H1 (cell line): ENCODE measurements around the gene INSYN2A. TPM values are rescaled to one million over a fixed set of nuclear protein-coding genes. Genes with fewer than 3 reads are reported as not detected.

Source experiments
- CTCF ChIA-PET: fragments of 300-600 bp; sonication (Branson Sonifier 250); formaldehyde crosslinking; loops from one replicate; lab custom pipeline; 2021; ENCODE audit not compliant: partially characterized antibody; lab: Charles Lee
- POLR2A ChIA-PET: fragments of 300-600 bp; sonication (Branson Sonifier 250); formaldehyde crosslinking; loops from one replicate; lab custom pipeline; 2021; ENCODE audit warnings: inconsistent platforms; ENCODE audit not compliant: partially characterized antibody; lab: Charles Lee
- DNase-seq, 2 experiments: peaks; one replicate each; pipeline versions ENCODE4 v3.0.0 to v3.0.0-alpha.2; 2010 to 2022; ENCODE audit warnings: low spot score in 2 of 2, low read depth in 1 of 2, mixed read lengths in 1 of 2
- FAIRE-seq: peaks from 2 replicates; lab custom pipeline; 2011; peaks lifted over from hg19 to GRCh38; lab: Jason Lieb, UNC
- H2AFZ ChIP-seq: 2 replicates; pipeline ENCODE4 v1.8.1; 2012; ENCODE audit warnings: low read length, inconsistent platforms
- H2AK5ac ChIP-seq: 2 replicates; pipeline ENCODE4 v1.6.1; 2013; ENCODE audit warnings: low read depth, low read length
- H2BK120ac ChIP-seq: replicated peaks from 2 replicates; pipeline ENCODE3; 2013; ENCODE audit warnings: low read depth, low read length, inconsistent platforms
- H2BK12ac ChIP-seq: 2 replicates; pipeline ENCODE4 v1.6.1; 2013; ENCODE audit warnings: low read depth, low read length
- H2BK15ac ChIP-seq: 2 replicates; pipeline ENCODE4 v1.6.1; 2013; ENCODE audit warnings: low read length
- H2BK20ac ChIP-seq: 2 replicates; pipeline ENCODE4 v1.6.1; 2013; ENCODE audit warnings: low read length
- H2BK5ac ChIP-seq: 2 replicates; pipeline ENCODE4 v1.6.1; 2013; ENCODE audit warnings: low read depth, low read length
- H3K14ac ChIP-seq: 2 replicates; pipeline ENCODE4 v1.6.1; 2013; ENCODE audit warnings: inconsistent platforms; ENCODE audit not compliant: insufficient read length
- H3K18ac ChIP-seq: 2 replicates; pipeline ENCODE4 v1.6.1; 2013; ENCODE audit warnings: low read length; ENCODE audit errors: extremely low read depth
- H3K23ac ChIP-seq: 2 replicates; pipeline ENCODE4 v1.6.1; 2013; ENCODE audit warnings: inconsistent platforms; ENCODE audit not compliant: insufficient read length
- H3K23me2 ChIP-seq: 2 replicates; pipeline ENCODE4 v1.6.1; 2013; ENCODE audit warnings: low read depth, low read length
- H3K27ac ChIP-seq: 2 replicates; pipeline ENCODE4 v1.6.1; 2011; ENCODE audit warnings: low read depth, low read length, inconsistent platforms
- H3K27me3 ChIP-seq, 4 experiments: replicated peaks in 1 of 4; 1 replicate in 1 of 4; 2 replicates in 3 of 4; pipeline versions ENCODE4 v1.6.1 to v1.8.1; 2011 to 2013; ENCODE audit warnings: low read length in 3 of 4, mild to moderate bottlenecking in 3 of 4, inconsistent platforms in 2 of 4, mixed read lengths in 2 of 4, moderate library complexity in 1 of 4; ENCODE audit not compliant: control insufficient read depth in 3 of 4, insufficient read depth in 3 of 4; ENCODE audit errors: extremely low read depth in 1 of 4
- H3K36me3 ChIP-seq, 4 experiments: 2 replicates each; pipeline versions ENCODE4 v1.6.1 to v1.8.1; 2011 to 2013; ENCODE audit warnings: mild to moderate bottlenecking in 4 of 4, low read length in 3 of 4, moderate library complexity in 2 of 4, control low read depth in 1 of 4, inconsistent platforms in 1 of 4; ENCODE audit not compliant: insufficient read depth in 4 of 4, control insufficient read depth in 2 of 4
- H3K4ac ChIP-seq: replicated peaks from 2 replicates; pipeline ENCODE3; 2013; ENCODE audit warnings: low read length, low read depth, mixed read lengths, inconsistent platforms; ENCODE audit not compliant: insufficient read length
- H3K4me1 ChIP-seq, 4 experiments: replicated peaks in 1 of 4; 1 replicate in 1 of 4; 2 replicates in 3 of 4; pipeline versions ENCODE4 v1.6.1 to v1.8.1; 2011 to 2013; ENCODE audit warnings: low read length in 3 of 4, inconsistent platforms in 2 of 4, mixed read lengths in 1 of 4; ENCODE audit not compliant: insufficient read depth in 4 of 4, control insufficient read depth in 3 of 4
- H3K4me2 ChIP-seq, 2 experiments: 2 replicates each; pipeline versions ENCODE4 v1.6.1 to v1.8.1; 2011 to 2013; ENCODE audit warnings: low read depth in 2 of 2, low read length in 2 of 2, control low read depth in 1 of 2, inconsistent platforms in 1 of 2, mild to moderate bottlenecking in 1 of 2; ENCODE audit not compliant: insufficient read depth in 1 of 2
- H3K4me3 ChIP-seq, 4 experiments: fragments of 200-600, 300-600 bp in 1 of 4; sonication (generic), shearing (Covaris generic), sonication (Bioruptor Twin) in 1 of 4; 2 replicates each; pipeline versions ENCODE4 v1.5.1 to v1.8.1; 2011 to 2016; ENCODE audit warnings: low read length in 4 of 4, low read depth in 3 of 4, control low read depth in 2 of 4, inconsistent platforms in 2 of 4, mild to moderate bottlenecking in 2 of 4, mixed read lengths in 1 of 4, moderate library complexity in 1 of 4; ENCODE audit not compliant: insufficient read depth in 2 of 4; ENCODE audit errors: extremely low read depth in 1 of 4
- H3K56ac ChIP-seq: replicated peaks from 2 replicates; pipeline ENCODE3; 2013; ENCODE audit warnings: low read depth, mild to moderate bottlenecking, mixed read lengths, low read length, inconsistent platforms; ENCODE audit not compliant: insufficient read length
- H3K79me1 ChIP-seq: 2 replicates; pipeline ENCODE4 v1.6.1; 2013; ENCODE audit warnings: low read depth, low read length, control low read depth
- H3K79me2 ChIP-seq, 2 experiments: 2 replicates each; pipeline versions ENCODE4 v1.6.1 to v1.8.1; 2012 to 2013; ENCODE audit warnings: low read length in 2 of 2, mild to moderate bottlenecking in 2 of 2, inconsistent platforms in 1 of 2; ENCODE audit not compliant: insufficient read depth in 2 of 2, control insufficient read depth in 1 of 2
- H3K9ac ChIP-seq, 4 experiments: replicated peaks in 1 of 4; 1 replicate in 1 of 4; 2 replicates in 3 of 4; pipeline versions ENCODE4 v1.6.1 to v1.8.1; 2011 to 2013; ENCODE audit warnings: low read depth in 3 of 4, low read length in 3 of 4, control low read depth in 2 of 4, mild to moderate bottlenecking in 2 of 4, moderate library complexity in 2 of 4, inconsistent platforms in 1 of 4; ENCODE audit errors: extremely low read depth in 1 of 4
- H3K9me3 ChIP-seq, 2 experiments: 2 replicates each; pipeline versions ENCODE4 v1.6.1 to v1.8.1; 2012 to 2013; ENCODE audit warnings: mild to moderate bottlenecking in 2 of 2, moderate library complexity in 2 of 2, control low read depth in 1 of 2, inconsistent platforms in 1 of 2, low read depth in 1 of 2, low read length in 1 of 2, mixed read lengths in 1 of 2; ENCODE audit not compliant: insufficient read depth in 2 of 2
- H4K20me1 ChIP-seq, 2 experiments: replicated peaks in 1 of 2; 2 replicates each; pipeline versions ENCODE3 to v1.8.1; 2011 to 2013; ENCODE audit warnings: inconsistent platforms in 2 of 2, low read length in 2 of 2, mild to moderate bottlenecking in 1 of 2; ENCODE audit not compliant: insufficient read depth in 2 of 2, control insufficient read depth in 1 of 2
- H4K5ac ChIP-seq: 2 replicates; pipeline ENCODE4 v1.6.1; 2013; ENCODE audit warnings: low read length, low read depth, mixed read lengths, inconsistent platforms; ENCODE audit not compliant: insufficient read length
- H4K8ac ChIP-seq: 2 replicates; pipeline ENCODE4 v1.8.0; 2013; ENCODE audit warnings: mild to moderate bottlenecking, moderate library complexity, low read length, inconsistent platforms; ENCODE audit not compliant: insufficient read depth; ENCODE audit errors: extremely low read depth
- H4K91ac ChIP-seq: replicated peaks from 2 replicates; pipeline ENCODE3; 2013; ENCODE audit warnings: low read length, mixed read lengths, inconsistent platforms; ENCODE audit not compliant: insufficient read length
- ASH2L ChIP-seq: fragments of 200-600, 300-600 bp; sonication (generic); IDR thresholded peaks from one replicate; pipeline ENCODE4 v1.7.1; 2017; ENCODE audit warnings: low read length
- EGR1 ChIP-seq: IDR thresholded peaks from 2 replicates; pipeline ENCODE4 v1.6.1; 2011; ENCODE audit warnings: low read depth, low read length, borderline replicate concordance
- FOSL1 ChIP-seq: IDR thresholded peaks from 2 replicates; pipeline ENCODE4 v1.6.1; 2011; ENCODE audit warnings: mild to moderate bottlenecking, low read depth, low read length, moderate library complexity; ENCODE audit not compliant: insufficient read depth
- RBBP5 ChIP-seq: IDR thresholded peaks from 2 replicates; pipeline ENCODE4 v1.7.1; 2012; ENCODE audit warnings: low read depth, mild to moderate bottlenecking, inconsistent platforms, low read length, moderate library complexity, borderline replicate concordance
- SAP30 ChIP-seq: fragments of 300-600 bp; sonication (generic); IDR thresholded peaks from 2 replicates; pipeline ENCODE4 v1.7.1; 2012; ENCODE audit warnings: low read length, moderate library complexity, mild to moderate bottlenecking, inconsistent platforms; ENCODE audit not compliant: insufficient read depth, insufficient replicate concordance
- SIN3A ChIP-seq, 2 experiments: IDR thresholded peaks in 1 of 2; conservative IDR thresholded peaks in 1 of 2; 2 replicates each; pipeline ENCODE4 v1.6.1; 2011 to 2012; ENCODE audit warnings: low read length in 2 of 2, improper control_type of control experiment in 1 of 2, low read depth in 1 of 2, mild to moderate bottlenecking in 1 of 2
- SIRT6 ChIP-seq: IDR thresholded peaks from one replicate; pipeline ENCODE4 v1.7.1; 2012; ENCODE audit warnings: low read length, inconsistent platforms
- SP1 ChIP-seq: IDR thresholded peaks from 2 replicates; pipeline ENCODE4 v1.6.1; 2011; ENCODE audit warnings: low read depth, low read length
- TAF1 ChIP-seq: IDR thresholded peaks from 2 replicates; pipeline ENCODE4 v1.6.1; 2011; ENCODE audit warnings: mild to moderate bottlenecking, low read depth, low read length
- YY1 ChIP-seq: IDR thresholded peaks from 2 replicates; pipeline ENCODE4 v1.6.1; 2011; ENCODE audit warnings: low read depth, mild to moderate bottlenecking, low read length
- WGBS, 2 experiments: shearing (Covaris generic) in 1 of 2; methylation state at CpG; one replicate each; pipeline versions ENCODE4 v1.1.6 to v1.1.7; 2013 to 2015; ENCODE audit warnings: low lambda C conversion rate in 2 of 2, mixed read lengths in 2 of 2, inconsistent platforms in 1 of 2, low coverage in 1 of 2, missing lambda C conversion rate in 1 of 2; ENCODE audit not compliant: insufficient replicate concordance in 2 of 2, insufficient coverage in 1 of 2, insufficient read length in 1 of 2; ENCODE audit errors: extremely low coverage in 1 of 2, missing lambda C conversion rate in 1 of 2; 5-methylcytosine and 5-hydroxymethylcytosine counted together
- polyA plus RNA-seq, 7 experiments: library from polyadenylated mRNA; depleted of rRNA in 3 of 7; stranded (reverse) in 5 of 7; unstranded in 2 of 7; fragments of >200 nt in 5 of 7; fragments of 200-250 nt in 2 of 7; gene quantifications; 1 replicate in 5 of 7; 2 replicates in 1 of 7; 4 replicates in 1 of 7; pipeline versions ENCODE4 v1.2.1 to v1.2.3, GENCODE V29; 2011 to 2013; ENCODE audit warnings: missing spikeins in 2 of 7, mixed read lengths in 2 of 7
- total RNA-seq: library from RNA; stranded (reverse); fragmentation: NEBNext Ultra II Directional; extraction: Animal tissue kit (Norgen Biotek cat#: 25700); gene quantifications from 2 replicates; pipeline ENCODE4 v1.2.1, GENCODE V29; 2021
- TF ChIP-seq, protein P1 (sequence below): IDR thresholded peaks from 2 replicates; pipeline ENCODE4 v1.6.1; 2011; ENCODE audit warnings: low read depth, mild to moderate bottlenecking, low read length; ENCODE audit not compliant: insufficient read depth

INSYN2A gene
- total and polyA plus RNA-seq, 2 of the 8 experiments (the other 6 are each of a cell fraction or from before 2014, with no cell fraction given), result 0.11 to 0.19 TPM

DNA sequence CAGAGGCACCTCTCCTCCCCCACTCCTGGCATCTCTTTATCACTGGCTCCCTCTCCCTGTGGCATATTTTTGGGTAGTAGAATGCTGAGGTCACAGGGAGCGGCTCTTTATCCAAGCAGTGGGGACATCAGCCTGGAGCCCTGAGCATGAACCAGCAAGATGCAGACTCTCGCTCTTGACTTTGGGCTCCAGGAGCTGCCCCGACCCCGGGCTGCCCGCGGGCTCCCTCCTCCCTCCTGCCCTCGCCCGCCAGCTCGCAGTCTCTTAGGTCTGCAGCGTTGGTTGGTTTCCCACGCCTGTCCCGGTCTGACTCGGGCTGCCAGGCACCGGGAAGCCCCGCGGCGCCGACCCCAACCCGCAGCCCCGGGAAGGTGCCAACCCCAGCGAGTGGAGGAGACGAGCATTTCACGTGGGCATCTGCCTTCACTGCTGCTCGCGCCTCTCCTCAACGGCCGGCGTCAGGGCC, 1.3 kb downstream of the INSYN2A start:
- no peak overlapping the region for H2BK120ac ChIP-seq
- no peak overlapping the region for H2BK12ac ChIP-seq
- no peak overlapping the region for H4K8ac ChIP-seq
- POLR2A ChIA-PET, result interaction anchor here (0.8 kb wide), 1 partner anchor 28 kb away, joined by 3 read pairs; no protein-coding TSS in a partner anchor
- no peaks in the 10 kb centered on the region for H3K79me2 ChIP-seq
- H3K9me3 ChIP-seq, result no peaks in the 10 kb centered on the region
- peak in 1 of 2 experiments; percentile 67 for DNase-seq
- H2BK5ac ChIP-seq, result no peak overlapping the region
- no peaks in the 10 kb centered on the region for H3K79me1 ChIP-seq
- H3K27ac ChIP-seq, result no peak overlapping the region
- peak overlapping the region; percentile 93 to 97 for H3K4me2 ChIP-seq
- peaks cover 13% of the 10 kb centered on the region; the same call in 1 of the 2 replicates for H3K23me2 ChIP-seq
- H4K20me1 ChIP-seq, result peaks cover 11 to 13% of the 10 kb centered on the region in 2 experiments
- H2BK20ac ChIP-seq, result no peak overlapping the region
- TF ChIP-seq SIN3A (conservative IDR thresholded peaks at IDR 0.05 in 1 of 2, IDR thresholded peaks at IDR 0.05 in 1 of 2; ENCODE audit: low read depth in 1 of 2, low read length in 2 of 2) (no peak), EGR1 (no peak), ASH2L (no peak), SIRT6 (no peak), SP1 (no peak), TAF1 (no peak), YY1 (no peak), FOSL1 (no peak), RBBP5 (no peak), SAP30 (no peak)
- TF ChIP-seq, protein P1, sequence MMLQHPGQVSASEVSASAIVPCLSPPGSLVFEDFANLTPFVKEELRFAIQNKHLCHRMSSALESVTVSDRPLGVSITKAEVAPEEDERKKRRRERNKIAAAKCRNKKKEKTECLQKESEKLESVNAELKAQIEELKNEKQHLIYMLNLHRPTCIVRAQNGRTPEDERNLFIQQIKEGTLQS, result no peak
- TF ChIP-seq, all 59 proteins: peak for 0
- Histone ChIP-seq H3K4ac (no peak overlapping the region), H3K14ac (no peak overlapping the region), H3K9ac (no peak overlapping the region; a peak in 1 of 7 replicates), H2BK15ac (no peak overlapping the region), H3K36me3 (no peaks in the 10 kb centered on the region), H2AFZ (no peak overlapping the region), H4K5ac (no peak overlapping the region), H3K27me3 (peaks cover 0 to 34% (median 17%) of the 10 kb centered on the region in 4 experiments; a peak in 6 of 7 replicates), H3K4me3 (peak overlapping the region; percentile 43 to 66 (median 46); a peak in 7 of 8 replicates), H3K23ac (no peak overlapping the region), H3K18ac (no peak overlapping the region; the same call in 1 of the 2 replicates), H4K91ac (no peak overlapping the region), H3K56ac (no peak overlapping the region), H2AK5ac (no peak overlapping the region), H3K4me1 (peaks cover 3 to 9% (median 7%) of the 10 kb centered on the region in 4 experiments; a peak in 5 of 7 replicates)
- no peak for FAIRE-seq
- WGBS, 2 experiments, result 3% methylated on average over 18 of the region's 28 CpGs; no CpG with 5 or more reads in 1 of the 2 experiments
- CTCF ChIA-PET, result interaction anchor here (0.8 to 1.3 kb wide), 4 partner anchors 21 to 154 kb away, joined by 3 to 4 read pairs (median 3); no protein-coding TSS in a partner anchor
